ENCODE measurements around the gene SCFD2. TPM values are rescaled to one million over a fixed set of nuclear protein-coding genes. Genes with fewer than 3 reads are reported as not detected.

The SCFD2 gene
- total and polyA plus RNA-seq, 2 donors (not counting 3 experiments of a cell fraction or from before 2014, with no cell fraction given) = 12.3 to 22.8 TPM

DNA sequence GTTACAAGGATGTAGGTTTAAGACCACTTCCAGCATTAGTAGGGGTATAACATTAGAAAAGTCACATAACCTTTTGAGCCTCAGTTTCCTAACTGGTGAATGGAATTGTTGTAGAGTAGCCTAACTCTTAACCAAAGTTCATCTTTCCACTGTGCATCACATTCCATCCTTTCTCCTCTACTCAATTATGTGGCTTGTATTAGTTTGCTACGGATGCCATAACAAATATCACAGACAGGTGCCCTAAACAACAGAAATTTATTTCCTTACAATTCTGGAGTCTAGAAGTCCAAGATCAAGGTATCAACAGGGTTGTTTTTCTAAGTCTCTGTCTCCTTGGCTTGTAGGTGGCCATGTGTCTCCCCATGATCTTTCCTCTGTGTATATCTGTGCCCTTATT, 271.8 kb downstream of the SCFD2 start:
- dilution Hi-C loops (cut with MboI; ENCODE audit: extremely low pct_ligation_motif_present, low sequenced_read_pairs) (no loop called here), intact Hi-C loops (cut with micrococcal nuclease) (no loop called here)
- BruUV-seq (replicated peaks) = no TSS peak
- Histone ChIP-seq H3K4me1 (ENCODE audit: control insufficient read depth, extremely low read depth, insufficient read depth, low read length) (peaks cover 7% of the 10 kb centered on the region), H2AFZ (ENCODE audit: low read depth, low read length) (no peak overlapping the region), H3K4me2 (ENCODE audit: insufficient read depth, low read length) (no peak overlapping the region), H3K9me1 (replicated peaks; ENCODE audit: control insufficient read depth, extremely low read depth, insufficient read depth, low read length) (no peaks in the 10 kb centered on the region), H3K4me3 (replicated peaks in 1 of 3; ENCODE audit: insufficient read depth in 1 of 3, low read depth in 1 of 3, low read length in 3 of 3) (no peak overlapping the region), H4K20me1 (replicated peaks; ENCODE audit: control insufficient read depth, extremely low read depth, insufficient read depth, low read length) (no peaks in the 10 kb centered on the region), H3K9ac (replicated peaks; ENCODE audit: extremely low read depth, insufficient read depth, low read length) (no peak overlapping the region), H3K27me3 (ENCODE audit: control insufficient read depth in 2 of 2, insufficient read depth in 2 of 2, low read length in 2 of 2) (no peaks in the 10 kb centered on the region), H3K79me2 (ENCODE audit: control insufficient read depth, insufficient read depth, low read length) (no peaks in the 10 kb centered on the region), H3K9me3 (replicated peaks; ENCODE audit: control insufficient read depth, insufficient read depth, low read length) (no peaks in the 10 kb centered on the region), H3K27ac (ENCODE audit: insufficient read depth, low read depth, low read length) (no peak overlapping the region), H3K36me3 (ENCODE audit: control insufficient read depth in 2 of 2, extremely low read depth in 1 of 2, insufficient read depth in 2 of 2, low read length in 2 of 2) (no peaks in the 10 kb centered on the region)
- DNase-seq (ENCODE audit: low read depth, low spot score) (no peak), FAIRE-seq (no peak)
- TF ChIP-seq GATA2 (IDR thresholded peaks at IDR 0.05; ENCODE audit: insufficient read depth, insufficient read length, low read depth, low read length) (no peak), POLR2AphosphoS5 (IDR thresholded peaks at IDR 0.05; ENCODE audit: insufficient read depth, low read depth, low read length) (no peak)
- ChIA-PET CTCF (no interaction called here), POLR2A (no interaction called here)

DNA sequence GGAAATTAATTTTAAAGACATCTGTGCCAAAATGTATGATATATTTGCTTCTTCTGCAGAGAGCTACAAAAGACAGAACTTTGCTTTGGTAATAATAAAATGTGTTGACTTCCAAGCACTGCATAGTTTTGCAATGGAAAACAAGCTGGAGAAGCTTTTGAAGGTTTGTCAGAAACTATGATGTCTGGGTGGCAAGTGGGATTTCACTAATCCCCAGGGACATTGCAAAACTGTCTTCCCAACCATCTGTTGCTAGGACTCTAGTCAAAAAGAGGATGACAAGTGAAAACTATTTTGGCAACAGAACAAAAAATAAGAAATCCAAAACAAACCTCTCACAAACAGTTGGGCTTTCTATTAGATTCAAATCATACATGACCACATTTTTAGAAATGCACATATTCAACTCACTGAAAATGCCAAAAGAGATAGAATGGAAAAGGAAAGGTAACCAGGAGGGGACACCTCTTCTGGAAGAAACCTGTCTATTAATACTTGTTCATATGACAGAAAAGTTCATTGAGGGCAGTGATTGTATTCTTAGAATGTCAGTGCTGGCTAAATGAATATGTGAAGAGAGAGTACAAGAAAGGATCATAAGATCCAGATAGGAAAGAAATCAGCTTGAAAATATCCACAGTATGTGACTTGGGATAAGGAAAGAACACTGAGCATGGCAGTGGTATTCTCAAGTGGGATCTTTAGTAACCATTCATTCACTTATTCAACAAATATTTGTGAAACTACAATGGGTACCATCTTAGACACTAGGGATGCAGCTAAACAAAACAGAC, 275.7 kb downstream of the SCFD2 start:
- no TSS peak for BruUV-seq (replicated peaks)
- Histone ChIP-seq H2AFZ (ENCODE audit: low read depth, low read length) (no peak overlapping the region), H3K27ac (ENCODE audit: insufficient read depth, low read depth, low read length) (no peak overlapping the region), H3K27me3 (ENCODE audit: control insufficient read depth in 2 of 2, insufficient read depth in 2 of 2, low read length in 2 of 2) (no peaks in the 10 kb centered on the region), H3K4me3 (replicated peaks in 1 of 3; ENCODE audit: insufficient read depth in 1 of 3, low read depth in 1 of 3, low read length in 3 of 3) (no peak overlapping the region), H3K36me3 (ENCODE audit: control insufficient read depth in 2 of 2, extremely low read depth in 1 of 2, insufficient read depth in 2 of 2, low read length in 2 of 2) (no peaks in the 10 kb centered on the region), H3K4me1 (ENCODE audit: control insufficient read depth, extremely low read depth, insufficient read depth, low read length) (no peaks in the 10 kb centered on the region), H3K4me2 (ENCODE audit: insufficient read depth, low read length) (no peak overlapping the region), H4K20me1 (replicated peaks; ENCODE audit: control insufficient read depth, extremely low read depth, insufficient read depth, low read length) (no peaks in the 10 kb centered on the region), H3K9me3 (replicated peaks; ENCODE audit: control insufficient read depth, insufficient read depth, low read length) (no peaks in the 10 kb centered on the region), H3K9me1 (replicated peaks; ENCODE audit: control insufficient read depth, extremely low read depth, insufficient read depth, low read length) (no peaks in the 10 kb centered on the region), H3K79me2 (ENCODE audit: control insufficient read depth, insufficient read depth, low read length) (no peaks in the 10 kb centered on the region), H3K9ac (replicated peaks; ENCODE audit: extremely low read depth, insufficient read depth, low read length) (no peak overlapping the region)
- ChIA-PET POLR2A (no interaction called here), CTCF (no interaction called here)
- TF ChIP-seq, protein P1, sequence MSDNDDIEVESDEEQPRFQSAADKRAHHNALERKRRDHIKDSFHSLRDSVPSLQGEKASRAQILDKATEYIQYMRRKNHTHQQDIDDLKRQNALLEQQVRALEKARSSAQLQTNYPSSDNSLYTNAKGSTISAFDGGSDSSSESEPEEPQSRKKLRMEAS (IDR thresholded peaks at IDR 0.05; ENCODE audit: insufficient read depth, insufficient read length) = no peak
- TF ChIP-seq MYC (IDR thresholded peaks at IDR 0.05; ENCODE audit: low read depth, low read length) (no peak), POLR2A (IDR thresholded peaks at IDR 0.05; ENCODE audit: low read depth, low read length) (no peak), FOS (IDR thresholded peaks at IDR 0.05; ENCODE audit: borderline replicate concordance, insufficient read depth, low read length) (no peak), JUN (IDR thresholded peaks at IDR 0.05; ENCODE audit: borderline replicate concordance, insufficient read depth, insufficient read length, low read depth) (no peak), EZH2 (IDR thresholded peaks at IDR 0.05; ENCODE audit: borderline replicate concordance, low read depth, low read length, severe bottlenecking) (no peak), POLR2AphosphoS5 (IDR thresholded peaks at IDR 0.05; ENCODE audit: insufficient read depth, low read depth, low read length) (no peak), GATA2 (IDR thresholded peaks at IDR 0.05; ENCODE audit: insufficient read depth, insufficient read length, low read depth, low read length) (no peak)
- TF ChIP-seq, protein P2, sequence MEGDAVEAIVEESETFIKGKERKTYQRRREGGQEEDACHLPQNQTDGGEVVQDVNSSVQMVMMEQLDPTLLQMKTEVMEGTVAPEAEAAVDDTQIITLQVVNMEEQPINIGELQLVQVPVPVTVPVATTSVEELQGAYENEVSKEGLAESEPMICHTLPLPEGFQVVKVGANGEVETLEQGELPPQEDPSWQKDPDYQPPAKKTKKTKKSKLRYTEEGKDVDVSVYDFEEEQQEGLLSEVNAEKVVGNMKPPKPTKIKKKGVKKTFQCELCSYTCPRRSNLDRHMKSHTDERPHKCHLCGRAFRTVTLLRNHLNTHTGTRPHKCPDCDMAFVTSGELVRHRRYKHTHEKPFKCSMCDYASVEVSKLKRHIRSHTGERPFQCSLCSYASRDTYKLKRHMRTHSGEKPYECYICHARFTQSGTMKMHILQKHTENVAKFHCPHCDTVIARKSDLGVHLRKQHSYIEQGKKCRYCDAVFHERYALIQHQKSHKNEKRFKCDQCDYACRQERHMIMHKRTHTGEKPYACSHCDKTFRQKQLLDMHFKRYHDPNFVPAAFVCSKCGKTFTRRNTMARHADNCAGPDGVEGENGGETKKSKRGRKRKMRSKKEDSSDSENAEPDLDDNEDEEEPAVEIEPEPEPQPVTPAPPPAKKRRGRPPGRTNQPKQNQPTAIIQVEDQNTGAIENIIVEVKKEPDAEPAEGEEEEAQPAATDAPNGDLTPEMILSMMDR (IDR thresholded peaks at IDR 0.05; ENCODE audit: extremely low read depth in 1 of 2, insufficient read depth in 1 of 2, low read depth in 1 of 2, low read length in 2 of 2) = no peak
- dilution Hi-C loops (cut with MboI; ENCODE audit: extremely low pct_ligation_motif_present, low sequenced_read_pairs) (no loop called here), intact Hi-C loops (cut with micrococcal nuclease) (no loop called here)
- no peak for DNase-seq (ENCODE audit: low read depth, low spot score)
- FAIRE-seq = no peak
